ENCODE measurements around the gene OSTF1. TPM values are rescaled to one million over a fixed set of nuclear protein-coding genes. Genes with fewer than 3 reads are reported as not detected.

OSTF1 gene
- total RNA-seq, 2 donors from 2014 or later: 15.0 to 20.5 TPM

- Mint-ChIP-seq H3K9me3 (no peaks in the 10 kb centered on the region), H3K4me1 (no peaks in the 10 kb centered on the region), H3K4me3 (no peak overlapping the region), H3K27me3 (ENCODE audit: insufficient read depth) (no peaks in the 10 kb centered on the region), H3K36me3 (ENCODE audit: low read depth) (no peaks in the 10 kb centered on the region), H3K27ac (no peak overlapping the region)
- DNase-seq: no peak
- Histone ChIP-seq H3K27ac (ENCODE audit: low read depth, low read length) (no peak overlapping the region), H3K36me3 (ENCODE audit: control insufficient read depth, insufficient read depth, low read length) (no peaks in the 10 kb centered on the region), H3K9ac (ENCODE audit: extremely low read depth, low read length, poor library complexity, severe bottlenecking) (no peak overlapping the region), H3K4me3 (ENCODE audit: low read length) (no peak overlapping the region), H3K4me1 (ENCODE audit: control insufficient read depth, insufficient read depth, low read length) (no peaks in the 10 kb centered on the region), H3K9me3 (ENCODE audit: control insufficient read depth, low read length) (no peaks in the 10 kb centered on the region), H3K27me3 (ENCODE audit: control insufficient read depth, insufficient read depth, low read length, poor library complexity, severe bottlenecking) (no peaks in the 10 kb centered on the region)
- WGBS, 2 experiments (ENCODE audit: insufficient coverage in 1 of 2, insufficient read length in 1 of 2): 100% methylated on average over 1 of the region's 1 CpG; no CpG with 5 or more reads in 1 of the 2 experiments
- TF ChIP-seq CTCF (conservative IDR thresholded peaks at IDR 0.05): no peak
Measured at GRCh38 chr9:75156858-75157257, 68.5 kb downstream of the OSTF1 start.

- no peaks in the 10 kb centered on the region for H3K4me1 Mint-ChIP-seq
- no peak for TF ChIP-seq CTCF (conservative IDR thresholded peaks at IDR 0.05)
- H3K9ac ChIP-seq (ENCODE audit: extremely low read depth, low read length, poor library complexity, severe bottlenecking): no peak overlapping the region
- H3K9me3 Mint-ChIP-seq: peaks cover 9% of the 10 kb centered on the region
- no peaks in the 10 kb centered on the region for H3K36me3 ChIP-seq (ENCODE audit: control insufficient read depth, insufficient read depth, low read length)
- H3K4me3 ChIP-seq (ENCODE audit: low read length): no peak overlapping the region
- H3K27ac ChIP-seq (ENCODE audit: low read depth, low read length): no peak overlapping the region
- H3K9me3 ChIP-seq (ENCODE audit: control insufficient read depth, low read length): peaks cover 8% of the 10 kb centered on the region
- peaks cover 2% of the 10 kb centered on the region for H3K36me3 Mint-ChIP-seq (ENCODE audit: low read depth)
- H3K27me3 ChIP-seq (ENCODE audit: control insufficient read depth, insufficient read depth, low read length, poor library complexity, severe bottlenecking): no peaks in the 10 kb centered on the region
- DNase-seq: no peak
- no peak overlapping the region for H3K4me3 Mint-ChIP-seq
- no peaks in the 10 kb centered on the region for H3K27me3 Mint-ChIP-seq (ENCODE audit: insufficient read depth)
- no peak overlapping the region for H3K27ac Mint-ChIP-seq
- 87 to 88% methylated on average over 1 of the region's 2 CpGs for WGBS, 2 experiments (ENCODE audit: insufficient coverage in 1 of 2, insufficient read length in 1 of 2)
- no peaks in the 10 kb centered on the region for H3K4me1 ChIP-seq (ENCODE audit: control insufficient read depth, insufficient read depth, low read length)
Measured at GRCh38 chr9:75161116-75161857, 73.0 kb downstream of the OSTF1 start.

GRCh38 chr9:75163764-75164163, 75.5 kb downstream of the OSTF1 start:
- Histone ChIP-seq H3K9me3 (ENCODE audit: control insufficient read depth, low read length) (peaks cover 18% of the 10 kb centered on the region), H3K27ac (ENCODE audit: low read depth, low read length) (no peak overlapping the region), H3K9ac (ENCODE audit: extremely low read depth, low read length, poor library complexity, severe bottlenecking) (no peak overlapping the region), H3K4me1 (ENCODE audit: control insufficient read depth, insufficient read depth, low read length) (no peaks in the 10 kb centered on the region), H3K36me3 (ENCODE audit: control insufficient read depth, insufficient read depth, low read length) (no peaks in the 10 kb centered on the region), H3K4me3 (ENCODE audit: low read length) (no peak overlapping the region), H3K27me3 (ENCODE audit: control insufficient read depth, insufficient read depth, low read length, poor library complexity, severe bottlenecking) (no peaks in the 10 kb centered on the region)
- peaks cover 6% of the 10 kb centered on the region for H3K36me3 Mint-ChIP-seq (ENCODE audit: low read depth)
- H3K27ac Mint-ChIP-seq: no peak overlapping the region
- DNase-seq: no peak
- no peaks in the 10 kb centered on the region for H3K27me3 Mint-ChIP-seq (ENCODE audit: insufficient read depth)
- H3K4me3 Mint-ChIP-seq: no peak overlapping the region
- no peak for TF ChIP-seq CTCF (conservative IDR thresholded peaks at IDR 0.05)
- no peaks in the 10 kb centered on the region for H3K4me1 Mint-ChIP-seq
- H3K9me3 Mint-ChIP-seq: peaks cover 14% of the 10 kb centered on the region
- 86 to 92% methylated on average over 1 to 5 of the region's 5 CpGs for WGBS, 2 experiments (ENCODE audit: insufficient coverage in 1 of 2, insufficient read length in 1 of 2)
